SK-N-SH treated with all-trans-retinoic acid at 6 μM for 48 hours (cell line): ENCODE data around the gene NID1.

Experiments
- ATAC-seq: fragments of 200-7000 bp; cut with Tn5 transposase; 3 replicates; pipeline ENCODE4 v1.9.1; 2020; ENCODE audit warnings: mild to moderate bottlenecking, moderate library complexity
- ARNTL ChIP-seq: fragments of 450-650 bp; formaldehyde crosslinking; IDR thresholded peaks from 2 replicates; pipeline ENCODE4 v1.5.0; 2020; ENCODE audit warnings: low read depth, mild to moderate bottlenecking, moderate library complexity, borderline replicate concordance
- BACH2 ChIP-seq: fragments of 250-450 bp; sonication (Bioruptor Pico); IDR thresholded peaks from 2 replicates; pipeline ENCODE4 v1.9.0; 2021; ENCODE audit warnings: mild to moderate bottlenecking, borderline replicate concordance
- CSDC2 ChIP-seq: fragments of 250-450 bp; sonication (Bioruptor Pico); IDR thresholded peaks from 2 replicates; pipeline ENCODE4 v1.5.0; 2020; ENCODE audit warnings: mild to moderate bottlenecking, moderate library complexity
- ESRRG ChIP-seq: fragments of 250-450 bp; sonication (Bioruptor Pico); IDR thresholded peaks from 2 replicates; pipeline ENCODE4 v1.6.1; 2021; ENCODE audit warnings: mild to moderate bottlenecking
- ISL1 ChIP-seq: fragments of 250-450 bp; sonication (Bioruptor Pico); IDR thresholded peaks from 2 replicates; pipeline ENCODE4 v2.1.2; 2022; ENCODE audit warnings: mild to moderate bottlenecking, moderate library complexity
- OSR1 ChIP-seq: fragments of 250-450 bp; sonication (Bioruptor Pico); IDR thresholded peaks from 2 replicates; pipeline ENCODE4 v1.8.0; 2022; ENCODE audit warnings: moderate library complexity, mild to moderate bottlenecking, inconsistent platforms
- POU6F1 ChIP-seq: fragments of 250-450 bp; sonication (Bioruptor Pico); IDR thresholded peaks from 2 replicates; pipeline ENCODE4 v1.8.0; 2021; ENCODE audit warnings: low read depth, mild to moderate bottlenecking, moderate library complexity, borderline replicate concordance
- PPARA ChIP-seq: fragments of 250-450 bp; sonication (Bioruptor Pico); IDR thresholded peaks from 2 replicates; pipeline ENCODE4 v1.5.0; 2020; ENCODE audit warnings: mild to moderate bottlenecking, borderline replicate concordance
- SNAI2 ChIP-seq: fragments of 250-450 bp; sonication (Bioruptor Pico); IDR thresholded peaks from 2 replicates; pipeline ENCODE4 v1.5.0; 2020; ENCODE audit warnings: mild to moderate bottlenecking, moderate library complexity
- TCF4 ChIP-seq: fragments of 250-450 bp; sonication (Bioruptor Pico); IDR thresholded peaks from 2 replicates; pipeline ENCODE4 v1.8.0; 2021; ENCODE audit warnings: mild to moderate bottlenecking, moderate library complexity, borderline replicate concordance
- TOX ChIP-seq: fragments of 250-450 bp; sonication (Bioruptor Pico); IDR thresholded peaks from 2 replicates; pipeline ENCODE4 v1.8.0; 2021; ENCODE audit warnings: mild to moderate bottlenecking, moderate library complexity, borderline replicate concordance
- ZC3H10 ChIP-seq: fragments of 250-450 bp; sonication (Bioruptor Pico); IDR thresholded peaks from 2 replicates; pipeline ENCODE4 v1.5.1; 2021; ENCODE audit warnings: mild to moderate bottlenecking, moderate library complexity
- ZFP3 ChIP-seq: fragments of 250-450 bp; sonication (Bioruptor Pico); IDR thresholded peaks from 2 replicates; pipeline ENCODE4 v1.5.0; 2020; ENCODE audit warnings: mild to moderate bottlenecking, moderate library complexity
- ZFP30 ChIP-seq: fragments of 450-650 bp; formaldehyde crosslinking; IDR thresholded peaks from 2 replicates; pipeline ENCODE4 v1.5.0; 2022; ENCODE audit warnings: mild to moderate bottlenecking, moderate library complexity
- ZNF565 ChIP-seq: fragments of 450-650 bp; formaldehyde crosslinking; conservative IDR thresholded peaks from 2 replicates; pipeline ENCODE4 v1.5.0; 2020; ENCODE audit warnings: low read depth, mild to moderate bottlenecking, moderate library complexity
- ZNF70 ChIP-seq: fragments of 450-650 bp; formaldehyde crosslinking; IDR thresholded peaks from 2 replicates; pipeline ENCODE4 v1.5.0; 2020; ENCODE audit warnings: mild to moderate bottlenecking, moderate library complexity
- TF ChIP-seq, protein P1 (sequence below): fragments of 250-450 bp; sonication (Bioruptor Pico); IDR thresholded peaks from 2 replicates; pipeline ENCODE4 v1.5.1; 2020; ENCODE audit warnings: low read depth, mild to moderate bottlenecking, moderate library complexity
- TF ChIP-seq, protein P2 (sequence below): fragments of 250-450 bp; sonication (Bioruptor Pico); IDR thresholded peaks from 2 replicates; pipeline ENCODE4 v1.8.0; 2020; ENCODE audit warnings: mild to moderate bottlenecking, moderate library complexity, borderline replicate concordance
- TF ChIP-seq, protein P3 (sequence below): fragments of 250-450 bp; sonication (Bioruptor Pico); IDR thresholded peaks from 2 replicates; pipeline ENCODE4 v1.5.1; 2021; ENCODE audit warnings: mild to moderate bottlenecking, moderate library complexity
- TF ChIP-seq, protein P4 (sequence below): fragments of 250-450 bp; sonication (Bioruptor Pico); IDR thresholded peaks from 2 replicates; pipeline ENCODE4 v1.5.0; 2020; ENCODE audit warnings: mild to moderate bottlenecking, moderate library complexity

The NID1 gene

DNA sequence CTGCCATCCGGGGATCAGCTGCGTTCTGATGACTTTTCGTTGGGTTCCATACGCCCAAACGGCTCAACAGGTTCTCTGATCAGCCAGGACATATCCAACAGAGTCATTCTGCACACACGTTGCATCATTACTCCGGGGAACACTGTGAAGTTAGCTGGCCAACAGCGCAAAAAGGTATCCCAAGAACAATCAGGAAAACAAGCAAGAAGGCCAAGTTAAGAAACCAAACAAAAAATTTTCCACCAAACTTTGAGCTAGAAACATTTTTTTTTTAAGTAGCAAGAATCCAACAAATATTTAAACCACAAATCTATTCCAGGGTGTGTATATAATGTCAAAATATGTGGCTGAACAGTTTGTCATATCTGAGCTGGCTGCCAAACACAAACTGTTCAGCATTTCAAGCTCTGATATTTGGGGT is 29.2 kb downstream of the NID1 start:
- no peak for ATAC-seq
- TF ChIP-seq ARNTL (CRISPR knock-in tag) (no peak), ZNF70 (CRISPR knock-in tag) (no peak), ZFP30 (CRISPR knock-in tag) (no peak), TCF4 (no peak), ZFP3 (CRISPR knock-in tag) (no peak), OSR1 (CRISPR knock-in tag) (no peak), TOX (CRISPR knock-in tag) (no peak), PPARA (CRISPR knock-in tag) (no peak), BACH2 (CRISPR knock-in tag) (no peak), ZNF565 (no peak), SNAI2 (CRISPR knock-in tag) (no peak)
- TF ChIP-seq, protein P1, sequence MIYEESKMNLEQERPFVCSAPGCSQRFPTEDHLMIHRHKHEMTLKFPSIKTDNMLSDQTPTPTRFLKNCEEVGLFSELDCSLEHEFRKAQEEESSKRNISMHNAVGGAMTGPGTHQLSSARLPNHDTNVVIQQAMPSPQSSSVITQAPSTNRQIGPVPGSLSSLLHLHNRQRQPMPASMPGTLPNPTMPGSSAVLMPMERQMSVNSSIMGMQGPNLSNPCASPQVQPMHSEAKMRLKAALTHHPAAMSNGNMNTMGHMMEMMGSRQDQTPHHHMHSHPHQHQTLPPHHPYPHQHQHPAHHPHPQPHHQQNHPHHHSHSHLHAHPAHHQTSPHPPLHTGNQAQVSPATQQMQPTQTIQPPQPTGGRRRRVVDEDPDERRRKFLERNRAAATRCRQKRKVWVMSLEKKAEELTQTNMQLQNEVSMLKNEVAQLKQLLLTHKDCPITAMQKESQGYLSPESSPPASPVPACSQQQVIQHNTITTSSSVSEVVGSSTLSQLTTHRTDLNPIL = no peak
- TF ChIP-seq, protein P2, sequence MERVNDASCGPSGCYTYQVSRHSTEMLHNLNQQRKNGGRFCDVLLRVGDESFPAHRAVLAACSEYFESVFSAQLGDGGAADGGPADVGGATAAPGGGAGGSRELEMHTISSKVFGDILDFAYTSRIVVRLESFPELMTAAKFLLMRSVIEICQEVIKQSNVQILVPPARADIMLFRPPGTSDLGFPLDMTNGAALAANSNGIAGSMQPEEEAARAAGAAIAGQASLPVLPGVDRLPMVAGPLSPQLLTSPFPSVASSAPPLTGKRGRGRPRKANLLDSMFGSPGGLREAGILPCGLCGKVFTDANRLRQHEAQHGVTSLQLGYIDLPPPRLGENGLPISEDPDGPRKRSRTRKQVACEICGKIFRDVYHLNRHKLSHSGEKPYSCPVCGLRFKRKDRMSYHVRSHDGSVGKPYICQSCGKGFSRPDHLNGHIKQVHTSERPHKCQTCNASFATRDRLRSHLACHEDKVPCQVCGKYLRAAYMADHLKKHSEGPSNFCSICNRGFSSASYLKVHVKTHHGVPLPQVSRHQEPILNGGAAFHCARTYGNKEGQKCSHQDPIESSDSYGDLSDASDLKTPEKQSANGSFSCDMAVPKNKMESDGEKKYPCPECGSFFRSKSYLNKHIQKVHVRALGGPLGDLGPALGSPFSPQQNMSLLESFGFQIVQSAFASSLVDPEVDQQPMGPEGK (CRISPR knock-in tag) = no peak

GRCh38 chr1:236033336-236033735 is 31.6 kb downstream of the NID1 start:
- no peak for ATAC-seq
- TF ChIP-seq OSR1 (CRISPR knock-in tag) (no peak), ISL1 (no peak), CSDC2 (CRISPR knock-in tag) (no peak), ZNF70 (CRISPR knock-in tag) (no peak), PPARA (CRISPR knock-in tag) (no peak), ZFP3 (CRISPR knock-in tag) (no peak), ESRRG (no peak), ARNTL (CRISPR knock-in tag) (no peak), ZFP30 (CRISPR knock-in tag) (no peak), ZC3H10 (CRISPR knock-in tag) (no peak), SNAI2 (CRISPR knock-in tag) (no peak), BACH2 (CRISPR knock-in tag) (no peak), TCF4 (no peak), ZNF565 (no peak)
- TF ChIP-seq, protein P3, sequence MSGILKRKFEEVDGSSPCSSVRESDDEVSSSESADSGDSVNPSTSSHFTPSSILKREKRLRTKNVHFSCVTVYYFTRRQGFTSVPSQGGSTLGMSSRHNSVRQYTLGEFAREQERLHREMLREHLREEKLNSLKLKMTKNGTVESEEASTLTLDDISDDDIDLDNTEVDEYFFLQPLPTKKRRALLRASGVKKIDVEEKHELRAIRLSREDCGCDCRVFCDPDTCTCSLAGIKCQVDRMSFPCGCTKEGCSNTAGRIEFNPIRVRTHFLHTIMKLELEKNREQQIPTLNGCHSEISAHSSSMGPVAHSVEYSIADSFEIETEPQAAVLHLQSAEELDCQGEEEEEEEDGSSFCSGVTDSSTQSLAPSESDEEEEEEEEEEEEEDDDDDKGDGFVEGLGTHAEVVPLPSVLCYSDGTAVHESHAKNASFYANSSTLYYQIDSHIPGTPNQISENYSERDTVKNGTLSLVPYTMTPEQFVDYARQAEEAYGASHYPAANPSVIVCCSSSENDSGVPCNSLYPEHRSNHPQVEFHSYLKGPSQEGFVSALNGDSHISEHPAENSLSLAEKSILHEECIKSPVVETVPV (CRISPR knock-in tag) = no peak
- TF ChIP-seq, protein P4, sequence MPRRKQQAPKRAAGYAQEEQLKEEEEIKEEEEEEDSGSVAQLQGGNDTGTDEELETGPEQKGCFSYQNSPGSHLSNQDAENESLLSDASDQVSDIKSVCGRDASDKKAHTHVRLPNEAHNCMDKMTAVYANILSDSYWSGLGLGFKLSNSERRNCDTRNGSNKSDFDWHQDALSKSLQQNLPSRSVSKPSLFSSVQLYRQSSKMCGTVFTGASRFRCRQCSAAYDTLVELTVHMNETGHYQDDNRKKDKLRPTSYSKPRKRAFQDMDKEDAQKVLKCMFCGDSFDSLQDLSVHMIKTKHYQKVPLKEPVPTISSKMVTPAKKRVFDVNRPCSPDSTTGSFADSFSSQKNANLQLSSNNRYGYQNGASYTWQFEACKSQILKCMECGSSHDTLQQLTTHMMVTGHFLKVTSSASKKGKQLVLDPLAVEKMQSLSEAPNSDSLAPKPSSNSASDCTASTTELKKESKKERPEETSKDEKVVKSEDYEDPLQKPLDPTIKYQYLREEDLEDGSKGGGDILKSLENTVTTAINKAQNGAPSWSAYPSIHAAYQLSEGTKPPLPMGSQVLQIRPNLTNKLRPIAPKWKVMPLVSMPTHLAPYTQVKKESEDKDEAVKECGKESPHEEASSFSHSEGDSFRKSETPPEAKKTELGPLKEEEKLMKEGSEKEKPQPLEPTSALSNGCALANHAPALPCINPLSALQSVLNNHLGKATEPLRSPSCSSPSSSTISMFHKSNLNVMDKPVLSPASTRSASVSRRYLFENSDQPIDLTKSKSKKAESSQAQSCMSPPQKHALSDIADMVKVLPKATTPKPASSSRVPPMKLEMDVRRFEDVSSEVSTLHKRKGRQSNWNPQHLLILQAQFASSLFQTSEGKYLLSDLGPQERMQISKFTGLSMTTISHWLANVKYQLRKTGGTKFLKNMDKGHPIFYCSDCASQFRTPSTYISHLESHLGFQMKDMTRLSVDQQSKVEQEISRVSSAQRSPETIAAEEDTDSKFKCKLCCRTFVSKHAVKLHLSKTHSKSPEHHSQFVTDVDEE (CRISPR knock-in tag) = no peak
- TF ChIP-seq, protein P1 = no peak
- TF ChIP-seq, protein P2 (CRISPR knock-in tag) = no peak
- TF ChIP-seq, all 23 proteins: peak for 0

DNA sequence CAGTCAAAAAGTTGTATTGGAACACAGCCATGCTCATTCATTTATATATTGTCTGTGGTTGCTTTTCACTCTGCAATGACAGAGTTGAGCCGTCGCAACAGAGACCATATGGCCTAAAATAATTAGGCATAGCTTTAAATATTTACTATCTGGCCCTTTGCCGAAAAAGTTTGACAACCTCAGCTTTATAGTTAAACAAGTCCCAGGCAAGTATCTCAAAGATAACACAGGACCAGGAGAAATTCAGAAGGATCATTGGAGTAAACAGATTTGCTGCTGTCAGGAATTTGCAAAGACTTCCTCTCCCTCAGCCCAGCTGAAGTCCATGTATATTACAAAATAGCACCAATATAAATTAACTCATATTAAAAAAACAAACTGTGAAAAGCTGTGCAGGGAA is 34.4 kb downstream of the NID1 start:
- no peak for TF ChIP-seq TOX (CRISPR knock-in tag)
- TF ChIP-seq PPARA (CRISPR knock-in tag) = no peak
- TF ChIP-seq ZNF70 (CRISPR knock-in tag) = no peak
- no peak for TF ChIP-seq BACH2 (CRISPR knock-in tag)
- TF ChIP-seq POU6F1 (CRISPR knock-in tag) = no peak
- TF ChIP-seq, all 23 proteins: peak for 0
- ATAC-seq = no peak
